HG02970 (cell line): Measurements from ENCODE around the gene HOXA13.

Experiments used
- ATAC-seq: cut with Tn5 transposase; IDR thresholded peaks from one replicate; pipeline ENCODE4 v1.9.1; 2021; ENCODE audit warnings: mild to moderate bottlenecking, moderate library complexity, moderate number of reproducible peaks; ENCODE audit not compliant: unreplicated experiment, low FRiP score

Gene HOXA13

DNA sequence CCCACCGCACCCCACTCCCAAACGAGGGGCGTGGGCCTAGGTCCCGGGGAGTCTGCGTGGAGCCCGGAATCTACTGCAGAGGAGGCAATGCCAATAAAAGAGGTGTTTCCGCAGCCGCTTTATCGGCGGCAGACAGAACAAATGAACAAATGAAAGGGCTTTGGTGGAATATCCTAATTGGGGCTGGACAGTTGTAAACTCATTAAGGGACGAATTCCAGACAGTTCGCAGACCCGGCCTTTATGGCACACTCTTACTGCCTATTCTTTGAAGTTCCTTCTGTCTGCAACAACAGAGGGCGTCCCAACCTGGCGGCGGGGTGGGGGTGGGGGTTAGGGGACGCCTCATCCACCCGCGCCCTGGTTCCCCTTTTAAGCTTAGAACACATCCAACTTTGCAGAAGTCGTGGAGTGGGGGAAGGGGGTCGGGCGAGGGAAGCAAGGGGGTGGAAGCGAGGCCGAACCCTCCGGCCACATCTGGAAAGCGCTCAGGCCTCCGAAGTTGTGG is 38.6 kb downstream of the HOXA13 start:
- ATAC-seq: no peak

- ATAC-seq: peak; percentile 53
Measured at GRCh38 chr7:27160546-27161213, 39.2 kb downstream of the HOXA13 start.

- no peak for ATAC-seq
Measured at GRCh38 chr7:27160145-27160545, 39.7 kb downstream of the HOXA13 start.

GRCh38 chr7:27159266-27160144 is 40.4 kb downstream of the HOXA13 start:
- ATAC-seq: no peak

- no peak for ATAC-seq
Measured at GRCh38 chr7:27158436-27159265, 41.2 kb downstream of the HOXA13 start.

- ATAC-seq: no peak
Measured at GRCh38 chr7:27157702-27158431, 42.0 kb downstream of the HOXA13 start.

GRCh38 chr7:27156916-27157701 is 42.8 kb downstream of the HOXA13 start:
- ATAC-seq: no peak

DNA sequence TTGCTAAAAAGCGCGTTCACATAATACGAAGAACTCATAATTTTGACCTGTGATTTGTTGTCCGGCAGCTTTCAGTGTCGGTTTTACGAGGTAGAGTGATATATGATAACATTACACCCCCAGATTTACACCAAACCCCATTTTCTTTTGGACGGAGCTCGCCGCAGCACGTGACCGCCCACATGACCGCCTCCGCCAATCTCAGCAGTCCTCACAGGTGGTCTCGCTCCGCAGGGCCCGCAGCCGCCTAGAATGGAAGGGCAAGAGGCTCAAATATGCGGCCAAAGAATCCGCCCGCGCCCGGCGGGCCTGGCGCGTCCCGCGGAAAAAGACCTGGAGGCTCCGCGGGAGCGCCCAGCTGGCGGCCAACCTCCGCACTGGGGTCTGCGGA is 43.4 kb downstream of the HOXA13 start, which contains the start of gene HOXA7:
TSS of gene HOXA7 (minus strand) at position 168 of the 391 bp plus-strand sequence. CDS start at position 38, 130 bp downstream.
- ATAC-seq: no peak

DNA sequence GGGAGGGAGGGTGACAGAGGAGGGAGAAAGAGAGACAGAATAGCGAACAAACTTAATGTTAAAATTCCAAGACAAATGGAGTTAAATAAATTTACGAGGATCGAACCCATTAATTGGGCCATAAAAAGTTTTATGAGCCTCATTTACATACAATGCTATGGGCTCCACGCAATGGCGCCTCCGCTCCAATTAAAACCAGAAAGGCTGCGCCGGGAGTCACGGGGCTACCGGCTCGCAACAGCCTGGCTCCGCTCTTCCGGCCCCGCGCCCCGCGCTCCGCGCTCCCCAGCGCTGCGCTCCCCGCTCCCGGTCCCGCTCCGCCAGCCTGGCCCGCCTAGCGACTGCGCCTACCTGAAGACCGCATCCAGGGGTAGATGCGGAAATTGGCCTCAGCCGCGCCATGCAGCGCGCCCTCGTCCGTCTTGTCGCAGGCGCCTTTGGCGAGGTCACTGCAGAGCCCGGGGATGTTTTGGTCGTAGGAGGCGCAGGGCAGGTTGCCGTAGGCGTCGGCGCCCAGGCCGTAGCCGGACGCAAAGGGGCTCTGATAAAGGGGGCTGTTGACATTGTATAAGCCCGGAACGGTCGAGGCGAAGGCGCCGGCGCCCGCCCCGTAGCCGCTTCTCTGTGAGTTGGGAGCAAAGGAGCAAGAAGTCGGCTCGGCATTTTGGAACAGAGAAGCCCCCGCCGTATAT is 43.9 kb downstream of the HOXA13 start:
- ATAC-seq: no peak

DNA sequence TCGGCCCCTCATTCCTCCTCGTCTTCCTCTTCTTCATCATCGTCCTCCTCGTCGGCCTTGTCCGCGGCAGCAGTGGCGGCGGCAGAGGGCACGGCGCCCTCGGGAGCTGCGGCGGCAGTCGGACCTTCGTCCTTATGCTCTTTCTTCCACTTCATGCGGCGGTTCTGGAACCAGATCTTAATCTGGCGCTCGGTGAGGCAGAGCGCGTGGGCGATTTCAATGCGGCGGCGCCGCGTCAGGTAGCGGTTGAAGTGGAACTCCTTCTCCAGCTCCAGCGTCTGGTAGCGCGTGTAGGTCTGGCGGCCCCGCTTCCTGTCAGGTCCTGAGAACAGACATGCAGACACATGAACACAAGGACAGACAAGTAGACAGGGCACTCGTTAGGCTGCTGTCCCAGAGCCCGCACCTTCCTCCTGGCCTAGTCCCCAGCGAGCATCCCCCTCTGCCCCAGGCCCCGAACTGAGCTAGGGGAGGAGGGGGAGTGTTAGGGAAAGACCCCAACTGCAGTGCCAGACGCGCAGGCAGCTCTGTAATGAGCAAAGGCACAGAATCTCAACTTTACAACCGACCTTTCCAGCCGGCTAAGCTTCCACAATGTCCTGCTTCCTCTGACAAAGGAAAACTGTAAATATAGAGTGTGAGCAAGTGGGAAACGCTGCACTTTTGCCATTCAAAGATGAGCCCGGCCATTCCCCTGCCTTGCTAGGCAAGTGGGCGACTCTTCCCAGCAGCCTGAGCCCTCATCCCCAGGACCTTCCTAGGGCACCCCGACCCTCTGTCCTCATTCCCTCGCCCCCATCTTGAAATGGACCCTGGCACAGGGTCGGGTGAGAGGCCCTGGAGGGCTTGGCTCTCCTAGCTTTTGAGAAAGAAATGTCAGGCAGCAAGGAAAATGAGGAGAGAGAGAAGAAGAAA is 44.7 kb downstream of the HOXA13 start:
- no peak for ATAC-seq

DNA sequence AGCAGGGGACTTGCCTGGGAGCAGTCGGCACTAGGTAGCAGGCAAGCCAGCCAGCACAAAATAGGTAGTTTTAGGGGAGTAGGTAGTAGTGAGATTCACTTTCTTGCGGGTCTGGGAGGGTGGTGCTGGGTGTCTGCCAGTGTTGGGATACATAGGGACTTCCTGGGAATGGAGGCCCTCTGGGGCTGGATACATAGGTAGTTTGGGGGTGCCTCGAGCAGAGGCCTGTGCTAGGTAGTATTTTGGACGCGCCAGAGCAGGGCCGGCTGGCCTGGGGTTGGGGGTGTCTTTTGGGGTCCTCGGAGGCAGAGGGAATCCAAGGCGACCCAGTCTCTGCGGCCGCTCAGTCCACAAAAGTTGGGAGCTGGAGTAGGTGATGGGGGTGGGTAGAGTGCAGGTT is 45.5 kb downstream of the HOXA13 start:
- no peak for ATAC-seq

GRCh38 chr7:27153526-27153925 is 46.4 kb downstream of the HOXA13 start:
- ATAC-seq: no peak

- no peak for ATAC-seq
Measured at GRCh38 chr7:27152816-27153442, 47.0 kb downstream of the HOXA13 start.

DNA sequence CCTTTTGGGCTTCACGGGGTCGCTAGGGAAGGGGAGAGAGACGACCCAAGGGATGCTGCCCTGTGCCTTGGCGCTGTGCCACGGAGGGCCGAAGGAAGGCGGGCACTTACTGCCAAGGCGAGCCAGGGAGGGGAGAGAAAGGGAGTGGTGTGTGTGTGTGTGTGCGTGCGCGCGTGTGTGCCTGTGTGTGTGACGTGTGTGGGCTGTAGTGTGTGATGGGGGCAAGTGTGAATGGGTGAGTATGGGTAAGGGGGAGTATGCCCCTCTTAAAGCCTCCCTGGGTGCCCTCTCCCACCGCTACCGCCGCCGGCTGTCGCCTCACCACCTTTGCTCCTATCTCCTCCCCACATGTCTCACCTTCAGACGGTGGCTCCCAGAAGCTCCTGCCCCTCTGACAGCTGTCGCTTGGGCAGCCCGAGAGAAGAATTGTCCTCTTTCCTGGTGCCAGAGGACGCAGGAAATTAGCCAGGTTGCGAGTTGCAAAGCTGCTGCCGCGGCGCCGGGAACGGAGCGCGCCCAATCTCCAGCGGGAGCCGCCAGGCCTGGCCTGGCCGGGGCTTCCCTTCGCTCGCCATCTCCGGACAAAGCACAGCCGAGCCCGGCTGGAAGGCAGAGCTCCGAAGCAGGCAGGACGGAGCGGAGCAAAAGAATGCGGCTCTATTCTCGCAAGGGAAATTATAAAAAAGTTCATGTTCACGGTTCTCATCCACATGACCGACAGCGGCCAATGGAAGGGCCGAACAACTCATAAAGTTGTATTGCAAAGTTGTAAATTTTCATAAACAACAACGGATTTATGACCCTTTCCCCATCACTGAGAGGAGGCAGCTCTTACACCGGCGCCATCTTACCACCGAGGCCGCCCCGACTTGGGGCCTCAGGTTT is 47.7 kb downstream of the HOXA13 start, which contains the start of gene HOXA3:
TSS of gene HOXA3 (minus strand) at position 653 of the 885 bp plus-strand sequence. CDS start 41,943 bp downstream, outside the sequence.
- no peak for ATAC-seq

DNA sequence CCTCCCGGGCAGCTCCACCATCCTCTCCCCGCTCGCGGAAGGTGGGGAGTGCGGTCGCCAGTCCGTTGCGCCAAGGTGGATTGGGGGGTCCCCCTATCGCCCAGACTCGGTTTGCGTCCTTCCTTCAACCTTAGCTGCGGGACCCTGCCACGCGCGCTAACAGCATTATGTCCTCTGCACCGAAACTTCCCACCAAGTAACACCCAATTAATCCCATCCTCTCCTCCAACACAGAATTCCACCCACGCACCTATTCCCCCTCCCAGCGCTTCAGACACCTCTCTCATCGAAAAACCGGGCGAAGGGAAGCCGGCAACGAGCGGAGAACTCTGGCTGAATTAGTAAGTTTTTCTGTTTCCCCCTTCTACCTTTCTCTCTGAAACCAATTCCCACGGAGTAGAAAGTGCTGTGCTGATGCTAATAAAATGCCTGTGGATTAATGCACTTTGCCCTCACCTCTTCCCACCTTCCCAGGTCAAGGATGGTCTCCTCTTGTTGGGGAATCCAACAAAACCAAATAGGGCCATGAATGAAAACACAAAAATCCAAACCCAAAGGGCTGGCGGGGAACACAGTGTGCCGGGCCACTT is 48.5 kb downstream of the HOXA13 start:
- no peak for ATAC-seq
